H1 (cell line): ENCODE results near the gene ZNF500. TPM values are rescaled to one million over a fixed set of nuclear protein-coding genes. Genes with fewer than 3 reads are reported as not detected.

Source experiments
- ASH2L ChIP-seq: fragments of 200-600, 300-600 bp; sonication (generic); IDR thresholded peaks from one replicate; pipeline ENCODE4 v1.7.1; 2017; ENCODE audit warnings: low read length
- CBX8 ChIP-seq: fragments of 300-800, 300-1000 bp; sonication (generic); IDR thresholded peaks from 2 replicates; pipeline ENCODE4 v1.7.1; 2016; ENCODE audit warnings: low read depth, low read length, borderline replicate concordance
- EGR1 ChIP-seq: IDR thresholded peaks from 2 replicates; pipeline ENCODE4 v1.6.1; 2011; ENCODE audit warnings: low read depth, low read length, borderline replicate concordance
- FOSL1 ChIP-seq: IDR thresholded peaks from 2 replicates; pipeline ENCODE4 v1.6.1; 2011; ENCODE audit warnings: mild to moderate bottlenecking, low read depth, low read length, moderate library complexity; ENCODE audit not compliant: insufficient read depth
- SIRT6 ChIP-seq: IDR thresholded peaks from one replicate; pipeline ENCODE4 v1.7.1; 2012; ENCODE audit warnings: low read length, inconsistent platforms
- SRF ChIP-seq: IDR thresholded peaks from 2 replicates; pipeline ENCODE4 v1.6.1; 2011; ENCODE audit warnings: mild to moderate bottlenecking, low read depth, low read length, moderate library complexity
- polyA plus RNA-seq, 7 experiments: library from polyadenylated mRNA; depleted of rRNA in 3 of 7; stranded (reverse) in 5 of 7; unstranded in 2 of 7; fragments of >200 nt in 5 of 7; fragments of 200-250 nt in 2 of 7; gene quantifications; 1 replicate in 5 of 7; 2 replicates in 1 of 7; 4 replicates in 1 of 7; pipeline versions ENCODE4 v1.2.1 to v1.2.3, GENCODE V29; 2011 to 2013; ENCODE audit warnings: missing spikeins in 2 of 7, mixed read lengths in 2 of 7
- total RNA-seq: library from RNA; stranded (reverse); fragmentation: NEBNext Ultra II Directional; extraction: Animal tissue kit (Norgen Biotek cat#: 25700); gene quantifications from 2 replicates; pipeline ENCODE4 v1.2.1, GENCODE V29; 2021
- TF ChIP-seq, protein P1 (sequence below): IDR thresholded peaks from 2 replicates; pipeline ENCODE4 v1.6.1; 2011; ENCODE audit warnings: low read length, improper control_type of control experiment

Gene ZNF500
- total and polyA plus RNA-seq, 2 of the 8 experiments (the other 6 are each of a cell fraction or from before 2014, with no cell fraction given), result 10.3 to 10.4 TPM

DNA sequence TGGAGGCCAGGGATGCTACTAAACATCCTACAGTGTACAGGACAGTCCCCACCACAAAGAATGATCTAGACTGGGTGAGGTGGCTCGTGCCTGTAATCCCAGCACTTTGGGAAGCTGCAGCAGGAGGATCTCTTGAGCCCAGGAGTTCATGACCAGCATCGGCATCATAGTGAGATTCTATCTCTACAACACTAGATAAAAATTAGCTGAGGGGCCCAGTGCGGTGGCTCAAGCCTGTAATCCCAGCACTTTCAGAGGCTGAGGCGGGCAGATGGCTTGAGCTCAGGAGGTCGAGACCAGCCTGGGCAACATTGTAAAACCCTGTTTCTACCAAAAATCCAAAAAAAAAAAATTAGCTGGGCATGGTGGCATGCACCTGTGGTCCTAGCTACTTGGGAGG, 5.4 kb upstream of the ZNF500 start (continued):
- no peak for TF ChIP-seq EGR1
- no peak for TF ChIP-seq SIRT6
- TF ChIP-seq, protein P1, sequence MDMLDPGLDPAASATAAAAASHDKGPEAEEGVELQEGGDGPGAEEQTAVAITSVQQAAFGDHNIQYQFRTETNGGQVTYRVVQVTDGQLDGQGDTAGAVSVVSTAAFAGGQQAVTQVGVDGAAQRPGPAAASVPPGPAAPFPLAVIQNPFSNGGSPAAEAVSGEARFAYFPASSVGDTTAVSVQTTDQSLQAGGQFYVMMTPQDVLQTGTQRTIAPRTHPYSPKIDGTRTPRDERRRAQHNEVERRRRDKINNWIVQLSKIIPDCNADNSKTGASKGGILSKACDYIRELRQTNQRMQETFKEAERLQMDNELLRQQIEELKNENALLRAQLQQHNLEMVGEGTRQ, result no peak
- no peak for TF ChIP-seq ASH2L
- no peak for TF ChIP-seq FOSL1
- no peak for TF ChIP-seq SRF
- no peak for TF ChIP-seq CBX8
